CD14-positive monocyte (primary cell): ENCODE data around the gene CAMTA1. TPM values are rescaled to one million over a fixed set of nuclear protein-coding genes. Genes with fewer than 3 reads are reported as not detected.

Experiments
- DNase-seq, 3 donors: peaks; one replicate each; pipeline ENCODE4 v3.0.0-alpha.2; 2011 to 2022
- H2AFZ ChIP-seq: 2 replicates; pipeline ENCODE4 v1.6.0; 2012; ENCODE audit warnings: mild to moderate bottlenecking, low read depth, low read length, inconsistent platforms; ENCODE audit not compliant: insufficient read depth, poor library complexity, severe bottlenecking
- H3K27ac ChIP-seq, 2 donors: 1 replicate in 1 of 2; 2 replicates in 1 of 2; pipeline ENCODE4 v1.5.1; 2012 to 2013; ENCODE audit warnings: low read length in 2 of 2, control low read depth in 1 of 2, inconsistent platforms in 1 of 2, low read depth in 1 of 2, mild to moderate bottlenecking in 1 of 2
- H3K27me3 ChIP-seq, 2 donors: one replicate each; pipeline versions ENCODE4 v1.6.0 to v1.6.1; 2011 to 2013; ENCODE audit warnings: low read length in 2 of 2; ENCODE audit not compliant: control insufficient read depth in 2 of 2, insufficient read depth in 2 of 2
- H3K36me3 ChIP-seq, 2 donors: replicated peaks in 1 of 2; 1 replicate in 1 of 2; 2 replicates in 1 of 2; pipeline versions ENCODE4 v1.5.1 to v1.6.1; 2012 to 2013; ENCODE audit warnings: low read length in 2 of 2, control low read depth in 1 of 2, inconsistent platforms in 1 of 2, mild to moderate bottlenecking in 1 of 2; ENCODE audit not compliant: insufficient read depth in 2 of 2, control insufficient read depth in 1 of 2
- H3K4me1 ChIP-seq, 2 donors: 1 replicate in 1 of 2; 2 replicates in 1 of 2; pipeline versions ENCODE4 v1.5.1 to v1.6.1; 2012 to 2013; ENCODE audit warnings: low read length in 2 of 2, control low read depth in 1 of 2, inconsistent platforms in 1 of 2, mild to moderate bottlenecking in 1 of 2, moderate library complexity in 1 of 2; ENCODE audit not compliant: insufficient read depth in 2 of 2, control insufficient read depth in 1 of 2
- H3K4me2 ChIP-seq: replicated peaks from 2 replicates; pipeline ENCODE3; 2012; ENCODE audit warnings: low read length, moderate library complexity, mild to moderate bottlenecking; ENCODE audit not compliant: poor library complexity, severe bottlenecking; ENCODE audit errors: extremely low read depth
- H3K4me3 ChIP-seq, 3 experiments: fragments of 200-600 bp in 1 of 3; sonication (generic) in 1 of 3; replicated peaks in 1 of 3; 1 replicate in 2 of 3; 2 replicates in 1 of 3; pipeline ENCODE4 v1.5.1; 2011 to 2013; ENCODE audit warnings: low read length in 3 of 3, mild to moderate bottlenecking in 3 of 3, control low read depth in 2 of 3, low read depth in 2 of 3, inconsistent platforms in 1 of 3, moderate library complexity in 1 of 3
- H3K79me2 ChIP-seq: 2 replicates; pipeline ENCODE4 v1.6.0; 2012; ENCODE audit warnings: mild to moderate bottlenecking, control low read depth, inconsistent platforms, low read length, moderate library complexity; ENCODE audit not compliant: insufficient read depth
- H3K9ac ChIP-seq: 2 replicates; pipeline ENCODE4 v1.6.0; 2017; ENCODE audit warnings: low read length, mild to moderate bottlenecking; ENCODE audit not compliant: insufficient read depth, poor library complexity, severe bottlenecking
- H3K9me3 ChIP-seq, 2 donors: replicated peaks in 1 of 2; 1 replicate in 1 of 2; 2 replicates in 1 of 2; pipeline versions ENCODE4 v1.5.1 to v1.6.1; 2012 to 2013; ENCODE audit warnings: low read length in 2 of 2, control low read depth in 1 of 2; ENCODE audit not compliant: control insufficient read depth in 1 of 2, insufficient read depth in 1 of 2
- H4K20me1 ChIP-seq: 2 replicates; pipeline ENCODE4 v1.6.0; 2012; ENCODE audit warnings: mild to moderate bottlenecking, low read length, control low read depth, moderate library complexity; ENCODE audit not compliant: insufficient read depth
- H3K27ac Mint-ChIP-seq, 7 donors: one replicate each; pipeline ENCODE4 v1.8.0; 2020; ENCODE audit warnings: mild to moderate bottlenecking in 7 of 7, mixed read lengths in 7 of 7, moderate library complexity in 6 of 7, inconsistent platforms in 2 of 7
- H3K27me3 Mint-ChIP-seq, 3 donors: one replicate each; pipeline ENCODE4 v1.8.0; 2021 to 2022; ENCODE audit warnings: low read depth in 3 of 3, mild to moderate bottlenecking in 3 of 3, mixed read lengths in 3 of 3, moderate library complexity in 3 of 3, inconsistent platforms in 1 of 3
- H3K36me3 Mint-ChIP-seq, 2 donors: one replicate each; pipeline ENCODE4 v1.8.0; 2020; ENCODE audit warnings: mixed read lengths in 2 of 2, inconsistent platforms in 1 of 2, mild to moderate bottlenecking in 1 of 2
- H3K4me1 Mint-ChIP-seq: one replicate; pipeline ENCODE4 v1.8.0; 2020; ENCODE audit warnings: mild to moderate bottlenecking, mixed read lengths
- H3K4me3 Mint-ChIP-seq, 2 donors: one replicate each; pipeline ENCODE4 v1.8.0; 2020; ENCODE audit warnings: mild to moderate bottlenecking in 2 of 2, mixed read lengths in 2 of 2, moderate library complexity in 1 of 2
- H3K9me3 Mint-ChIP-seq, 7 donors: one replicate each; pipeline ENCODE4 v1.8.0; 2020 to 2022; ENCODE audit warnings: mixed read lengths in 7 of 7, mild to moderate bottlenecking in 6 of 7, moderate library complexity in 6 of 7, inconsistent platforms in 2 of 7
- CTCF ChIP-seq: fragments of 200-600 bp; IDR thresholded peaks from one replicate; pipeline ENCODE4 v1.8.0; 2022; ENCODE audit warnings: antibody characterized with exemption, mild to moderate bottlenecking
- WGBS: methylation state at CpG from one replicate; pipeline ENCODE4 v1.1.5; 2013; ENCODE audit warnings: missing lambda C conversion rate; ENCODE audit not compliant: insufficient coverage; 5-methylcytosine and 5-hydroxymethylcytosine counted together
- intact Hi-C, 2 donors: fragments of 100-400 bp; cut with micrococcal nuclease; formaldehyde crosslinking; loops; one replicate each; pipeline versions ENCODE4 v1.15.0 to v1.15.1; 2023
- polyA plus RNA-seq, 3 donors: library from polyadenylated mRNA; depleted of rRNA in 1 of 3; unstranded in 2 of 3; stranded (reverse) in 1 of 3; fragments of 300-500 nt in 2 of 3; fragments of >200 nt in 1 of 3; fragmentation: Illumina TruSeq in 2 of 3; gene quantifications; 1 replicate in 2 of 3; 2 replicates in 1 of 3; pipeline ENCODE4 v1.2.3, GENCODE V29; 2012 to 2021

The CAMTA1 gene
- polyA plus RNA-seq, 3 donors = 52.0 to 89.6 (median 78.3) TPM

DNA sequence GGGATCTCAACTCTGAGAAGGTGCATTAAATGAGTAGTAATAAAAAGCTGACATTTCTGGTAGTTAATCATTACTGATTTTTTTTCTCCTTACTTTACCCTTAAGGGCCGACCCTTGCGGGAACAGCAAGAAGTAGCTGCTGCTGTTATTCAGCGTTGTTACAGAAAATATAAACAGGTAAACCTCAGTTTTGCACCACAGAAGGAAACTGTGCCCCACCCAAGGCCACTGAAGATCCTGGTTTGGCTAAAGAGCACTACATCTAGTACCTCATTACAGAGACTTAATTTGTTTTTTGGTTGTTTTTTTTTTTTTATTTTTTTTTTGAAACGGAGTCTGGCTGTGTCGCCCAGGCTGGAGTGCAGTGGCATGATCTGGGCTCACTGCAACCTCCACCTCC, 962.4 kb downstream of the CAMTA1 start:
- Histone ChIP-seq H3K4me2 (no peak overlapping the region), H3K4me3 (no peak overlapping the region), H3K9me3 (no peaks in the 10 kb centered on the region), H3K4me1 (peaks cover 2 to 7% of the 10 kb centered on the region in 2 donors), H3K27ac (no peak overlapping the region), H3K36me3 (no peaks in the 10 kb centered on the region), H3K79me2 (no peaks in the 10 kb centered on the region), H3K27me3 (no peaks in the 10 kb centered on the region), H4K20me1 (no peaks in the 10 kb centered on the region), H2AFZ (no peak overlapping the region), H3K9ac (no peak overlapping the region)
- Mint-ChIP-seq H3K9me3 (no peaks in the 10 kb centered on the region), H3K36me3 (peaks cover 0 to 3% of the 10 kb centered on the region in 2 donors), H3K27me3 (no peaks in the 10 kb centered on the region), H3K27ac (no peak overlapping the region), H3K4me1 (peaks cover 5% of the 10 kb centered on the region), H3K4me3 (no peak overlapping the region)
- 88% methylated on average over 1 of the region's 5 CpGs for WGBS
- intact Hi-C loops = no loop called here
- DNase-seq = no peak
- TF ChIP-seq CTCF = no peak

DNA sequence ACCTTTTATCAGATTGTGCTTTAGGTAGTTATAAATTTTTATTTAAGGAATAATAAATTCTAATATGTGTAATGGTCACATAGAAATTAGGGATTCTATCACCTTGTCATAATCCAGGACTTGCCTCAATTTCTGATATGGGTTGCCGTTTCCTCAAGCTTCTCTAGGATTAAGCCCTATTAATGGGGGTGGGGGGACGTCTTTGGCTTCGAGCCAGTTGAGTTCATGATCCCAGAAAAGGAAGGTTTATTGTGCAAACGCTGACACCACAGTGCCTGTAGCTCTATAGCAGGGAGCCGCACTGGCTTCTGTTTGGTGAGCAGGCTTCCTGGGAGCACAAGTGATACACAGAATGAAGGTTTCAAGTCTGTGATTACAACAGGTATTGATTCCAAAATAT, 963.9 kb downstream of the CAMTA1 start:
- Histone ChIP-seq H3K79me2 (no peaks in the 10 kb centered on the region), H3K36me3 (no peaks in the 10 kb centered on the region), H3K4me1 (peaks cover 17 to 22% of the 10 kb centered on the region in 2 donors), H3K9me3 (no peaks in the 10 kb centered on the region), H3K4me3 (no peak overlapping the region), H3K27ac (no peak overlapping the region), H4K20me1 (no peaks in the 10 kb centered on the region), H3K27me3 (no peaks in the 10 kb centered on the region), H2AFZ (no peak overlapping the region), H3K9ac (no peak overlapping the region), H3K4me2 (no peak overlapping the region)
- TF ChIP-seq CTCF = no peak
- Mint-ChIP-seq H3K27ac (no peak overlapping the region), H3K36me3 (peaks cover 0 to 3% of the 10 kb centered on the region in 2 donors), H3K4me3 (no peak overlapping the region), H3K9me3 (no peaks in the 10 kb centered on the region), H3K4me1 (peaks cover 20% of the 10 kb centered on the region), H3K27me3 (no peaks in the 10 kb centered on the region)
- intact Hi-C loops = no loop called here
- DNase-seq = no peak
- 64% methylated on average over 3 of the region's 5 CpGs for WGBS
